ENCODE measurements around the gene SLX1A. TPM values are rescaled to one million over a fixed set of nuclear protein-coding genes. Genes with fewer than 3 reads are reported as not detected.
A peak's percentile ranks its signal among the peaks of the same experiment; 100 is the strongest.
"Not testable (repeated sequence)": the region's sequence is repeated elsewhere in the genome, so short reads cannot be mapped to it uniquely, and the experiment has no call there.

The SLX1A gene
- total RNA-seq, 1 experiment from 2014 or later = 19.1 TPM

- no peak for TF ChIP-seq CTCF (IDR thresholded peaks at IDR 0.05; ENCODE audit: insufficient read depth in 1 of 2, low read depth in 1 of 2, low read length in 1 of 2, severe bottlenecking in 1 of 2, unreplicated experiment in 1 of 2)
- Mint-ChIP-seq H3K4me1 (ENCODE audit: low read depth, unreplicated experiment) (no peaks in the 10 kb centered on the region), H3K27me3 (ENCODE audit: insufficient read depth, unreplicated experiment) (no peaks in the 10 kb centered on the region), H3K9me3 (ENCODE audit: unreplicated experiment) (no peaks in the 10 kb centered on the region), H3K27ac (ENCODE audit: unreplicated experiment) (no peak overlapping the region), H3K36me3 (ENCODE audit: insufficient read depth, unreplicated experiment) (no peaks in the 10 kb centered on the region), H3K4me3 (ENCODE audit: unreplicated experiment) (no peak overlapping the region)
- Histone ChIP-seq H3K4me1 (no peaks in the 10 kb centered on the region), H3K27me3 (replicated peaks; ENCODE audit: control insufficient read depth, insufficient read depth, low read length) (no peaks in the 10 kb centered on the region), H3K9me3 (no peaks in the 10 kb centered on the region), H3K36me3 (ENCODE audit: control insufficient read depth, insufficient read depth, low read length) (no peaks in the 10 kb centered on the region), H3K4me3 (ENCODE audit: low read depth, low read length) (no peak overlapping the region)
- DNase-seq = no peak
- ChIA-PET CTCF (no interaction called here), POLR2A (no interaction called here)
- intact Hi-C loops (cut with micrococcal nuclease; ENCODE audit: unreplicated experiment) = no loop called here
- BruUV-seq (replicated peaks) = no TSS peak
Observed at GRCh38 chr16:30187971-30188561, 5.6 kb upstream of the SLX1A start.

- H3K27me3 ChIP-seq (replicated peaks; ENCODE audit: control insufficient read depth, insufficient read depth, low read length); H3K9me3 Mint-ChIP-seq (ENCODE audit: unreplicated experiment); H3K4me1 ChIP-seq; H3K36me3 Mint-ChIP-seq (ENCODE audit: insufficient read depth, unreplicated experiment); H3K4me1 Mint-ChIP-seq (ENCODE audit: low read depth, unreplicated experiment); DNase-seq; BruUV-seq (replicated peaks); H3K4me3 Mint-ChIP-seq (ENCODE audit: unreplicated experiment); H3K9me3 ChIP-seq; H3K4me3 ChIP-seq (ENCODE audit: low read depth, low read length); H3K27me3 Mint-ChIP-seq (ENCODE audit: insufficient read depth, unreplicated experiment); H3K36me3 ChIP-seq (ENCODE audit: control insufficient read depth, insufficient read depth, low read length); H3K27ac Mint-ChIP-seq (ENCODE audit: unreplicated experiment); POLR2A ChIA-PET; CTCF ChIA-PET; intact Hi-C loops (cut with micrococcal nuclease; ENCODE audit: unreplicated experiment): not testable (repeated sequence)
Observed at GRCh38 chr16:30191158-30191557, 2.5 kb upstream of the SLX1A start.

GRCh38 chr16:30193098-30193497 is 577 bp upstream of the SLX1A start:
- H3K4me1 Mint-ChIP-seq (ENCODE audit: low read depth, unreplicated experiment); H3K27ac Mint-ChIP-seq (ENCODE audit: unreplicated experiment); H3K9me3 Mint-ChIP-seq (ENCODE audit: unreplicated experiment); intact Hi-C loops (cut with micrococcal nuclease; ENCODE audit: unreplicated experiment); DNase-seq; BruUV-seq (replicated peaks); H3K27me3 Mint-ChIP-seq (ENCODE audit: insufficient read depth, unreplicated experiment); H3K4me1 ChIP-seq; H3K4me3 ChIP-seq (ENCODE audit: low read depth, low read length); H3K4me3 Mint-ChIP-seq (ENCODE audit: unreplicated experiment); POLR2A ChIA-PET; H3K36me3 Mint-ChIP-seq (ENCODE audit: insufficient read depth, unreplicated experiment); CTCF ChIA-PET; H3K36me3 ChIP-seq (ENCODE audit: control insufficient read depth, insufficient read depth, low read length); H3K27me3 ChIP-seq (replicated peaks; ENCODE audit: control insufficient read depth, insufficient read depth, low read length); H3K9me3 ChIP-seq: not testable (repeated sequence)

GRCh38 chr16:30194172-30194925 is 674 bp downstream of the SLX1A start:
- H3K4me3 ChIP-seq (ENCODE audit: low read depth, low read length) = peak overlapping the region; percentile 26; the same call in 1 of the 2 replicates
- POLR2A ChIA-PET; H3K4me1 Mint-ChIP-seq (ENCODE audit: low read depth, unreplicated experiment); CTCF ChIA-PET; H3K27me3 Mint-ChIP-seq (ENCODE audit: insufficient read depth, unreplicated experiment); H3K36me3 ChIP-seq (ENCODE audit: control insufficient read depth, insufficient read depth, low read length); H3K27me3 ChIP-seq (replicated peaks; ENCODE audit: control insufficient read depth, insufficient read depth, low read length); intact Hi-C loops (cut with micrococcal nuclease; ENCODE audit: unreplicated experiment); H3K9me3 ChIP-seq; H3K9me3 Mint-ChIP-seq (ENCODE audit: unreplicated experiment); DNase-seq; H3K36me3 Mint-ChIP-seq (ENCODE audit: insufficient read depth, unreplicated experiment); H3K27ac Mint-ChIP-seq (ENCODE audit: unreplicated experiment); H3K4me3 Mint-ChIP-seq (ENCODE audit: unreplicated experiment); H3K4me1 ChIP-seq: not testable (repeated sequence)
- TSS peak; percentile 93 for BruUV-seq (replicated peaks)

GRCh38 chr16:30197001-30197400 is 3.3 kb downstream of the SLX1A start:
- CTCF ChIA-PET; BruUV-seq (replicated peaks); H3K36me3 ChIP-seq (ENCODE audit: control insufficient read depth, insufficient read depth, low read length); H3K4me3 ChIP-seq (ENCODE audit: low read depth, low read length); H3K4me1 ChIP-seq; H3K27me3 ChIP-seq (replicated peaks; ENCODE audit: control insufficient read depth, insufficient read depth, low read length); H3K36me3 Mint-ChIP-seq (ENCODE audit: insufficient read depth, unreplicated experiment); H3K9me3 ChIP-seq; H3K4me3 Mint-ChIP-seq (ENCODE audit: unreplicated experiment); H3K9me3 Mint-ChIP-seq (ENCODE audit: unreplicated experiment); H3K27me3 Mint-ChIP-seq (ENCODE audit: insufficient read depth, unreplicated experiment); H3K4me1 Mint-ChIP-seq (ENCODE audit: low read depth, unreplicated experiment); POLR2A ChIA-PET; intact Hi-C loops (cut with micrococcal nuclease; ENCODE audit: unreplicated experiment); H3K27ac Mint-ChIP-seq (ENCODE audit: unreplicated experiment): not testable (repeated sequence)
- peak in 1 of 2 experiments; percentile 25 for DNase-seq

GRCh38 chr16:30199049-30199448 is 5.4 kb downstream of the SLX1A start, which contains the start of gene SULT1A3:
SULT1A3 (plus strand) TSS chr16:30199255; CDS start chr16:30200729, 1,474 bp downstream.
- H3K4me3 Mint-ChIP-seq (ENCODE audit: unreplicated experiment); H3K4me1 Mint-ChIP-seq (ENCODE audit: low read depth, unreplicated experiment); H3K27ac Mint-ChIP-seq (ENCODE audit: unreplicated experiment); BruUV-seq (replicated peaks); H3K9me3 Mint-ChIP-seq (ENCODE audit: unreplicated experiment); H3K9me3 ChIP-seq; POLR2A ChIA-PET; H3K36me3 Mint-ChIP-seq (ENCODE audit: insufficient read depth, unreplicated experiment); H3K4me1 ChIP-seq; H3K36me3 ChIP-seq (ENCODE audit: control insufficient read depth, insufficient read depth, low read length); intact Hi-C loops (cut with micrococcal nuclease; ENCODE audit: unreplicated experiment); H3K4me3 ChIP-seq (ENCODE audit: low read depth, low read length); DNase-seq; H3K27me3 Mint-ChIP-seq (ENCODE audit: insufficient read depth, unreplicated experiment); H3K27me3 ChIP-seq (replicated peaks; ENCODE audit: control insufficient read depth, insufficient read depth, low read length); CTCF ChIA-PET: not testable (repeated sequence)

Data from Caco-2 (cell line).